AG09319 (cell line): ENCODE results near the gene MTHFR.

Source experiments
- DNase-seq: peaks from one replicate; pipeline ENCODE4 v3.0.0-alpha.2; 2010; ENCODE audit warnings: low read depth; ENCODE audit errors: extremely low read depth
- TF ChIP-seq, protein P1 (sequence below): IDR thresholded peaks from 2 replicates; pipeline ENCODE4 v1.5.1; 2011; ENCODE audit warnings: low read depth, mild to moderate bottlenecking, inconsistent platforms, low read length, moderate library complexity

Gene MTHFR

DNA sequence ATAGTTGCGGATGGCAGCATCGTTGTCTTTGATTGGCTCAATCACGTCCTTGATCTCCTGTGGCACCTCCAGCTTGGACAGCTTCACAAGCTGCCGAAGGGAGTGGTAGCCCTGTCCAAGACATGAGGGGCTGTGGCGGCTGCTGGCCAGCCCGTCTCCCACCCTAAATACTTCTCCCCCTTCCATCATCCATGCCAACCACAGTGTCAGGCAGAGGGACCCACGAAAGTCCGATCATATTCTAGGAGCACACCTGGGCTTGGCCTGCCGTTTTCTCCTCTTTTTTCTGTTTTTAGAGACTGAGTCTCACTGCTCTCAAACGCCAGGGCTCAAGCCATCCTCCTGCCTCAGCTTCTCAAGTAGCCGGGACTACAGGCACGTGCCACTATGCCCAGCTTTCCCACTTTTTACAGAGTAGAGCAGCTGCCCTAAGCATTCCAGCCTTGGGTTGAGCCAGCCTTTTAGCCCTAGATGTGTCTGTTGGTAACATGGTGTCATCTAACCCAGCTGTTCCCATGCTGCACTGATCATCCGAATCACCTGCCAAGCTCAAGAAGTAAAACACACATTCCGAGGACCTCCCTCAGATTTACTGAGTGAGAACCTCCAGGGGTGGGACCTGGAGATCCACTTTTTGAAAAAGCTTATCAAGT lies 10.4 kb downstream of the MTHFR start:
- TF ChIP-seq, protein P1, sequence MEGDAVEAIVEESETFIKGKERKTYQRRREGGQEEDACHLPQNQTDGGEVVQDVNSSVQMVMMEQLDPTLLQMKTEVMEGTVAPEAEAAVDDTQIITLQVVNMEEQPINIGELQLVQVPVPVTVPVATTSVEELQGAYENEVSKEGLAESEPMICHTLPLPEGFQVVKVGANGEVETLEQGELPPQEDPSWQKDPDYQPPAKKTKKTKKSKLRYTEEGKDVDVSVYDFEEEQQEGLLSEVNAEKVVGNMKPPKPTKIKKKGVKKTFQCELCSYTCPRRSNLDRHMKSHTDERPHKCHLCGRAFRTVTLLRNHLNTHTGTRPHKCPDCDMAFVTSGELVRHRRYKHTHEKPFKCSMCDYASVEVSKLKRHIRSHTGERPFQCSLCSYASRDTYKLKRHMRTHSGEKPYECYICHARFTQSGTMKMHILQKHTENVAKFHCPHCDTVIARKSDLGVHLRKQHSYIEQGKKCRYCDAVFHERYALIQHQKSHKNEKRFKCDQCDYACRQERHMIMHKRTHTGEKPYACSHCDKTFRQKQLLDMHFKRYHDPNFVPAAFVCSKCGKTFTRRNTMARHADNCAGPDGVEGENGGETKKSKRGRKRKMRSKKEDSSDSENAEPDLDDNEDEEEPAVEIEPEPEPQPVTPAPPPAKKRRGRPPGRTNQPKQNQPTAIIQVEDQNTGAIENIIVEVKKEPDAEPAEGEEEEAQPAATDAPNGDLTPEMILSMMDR = no peak
- no peak for DNase-seq

DNA sequence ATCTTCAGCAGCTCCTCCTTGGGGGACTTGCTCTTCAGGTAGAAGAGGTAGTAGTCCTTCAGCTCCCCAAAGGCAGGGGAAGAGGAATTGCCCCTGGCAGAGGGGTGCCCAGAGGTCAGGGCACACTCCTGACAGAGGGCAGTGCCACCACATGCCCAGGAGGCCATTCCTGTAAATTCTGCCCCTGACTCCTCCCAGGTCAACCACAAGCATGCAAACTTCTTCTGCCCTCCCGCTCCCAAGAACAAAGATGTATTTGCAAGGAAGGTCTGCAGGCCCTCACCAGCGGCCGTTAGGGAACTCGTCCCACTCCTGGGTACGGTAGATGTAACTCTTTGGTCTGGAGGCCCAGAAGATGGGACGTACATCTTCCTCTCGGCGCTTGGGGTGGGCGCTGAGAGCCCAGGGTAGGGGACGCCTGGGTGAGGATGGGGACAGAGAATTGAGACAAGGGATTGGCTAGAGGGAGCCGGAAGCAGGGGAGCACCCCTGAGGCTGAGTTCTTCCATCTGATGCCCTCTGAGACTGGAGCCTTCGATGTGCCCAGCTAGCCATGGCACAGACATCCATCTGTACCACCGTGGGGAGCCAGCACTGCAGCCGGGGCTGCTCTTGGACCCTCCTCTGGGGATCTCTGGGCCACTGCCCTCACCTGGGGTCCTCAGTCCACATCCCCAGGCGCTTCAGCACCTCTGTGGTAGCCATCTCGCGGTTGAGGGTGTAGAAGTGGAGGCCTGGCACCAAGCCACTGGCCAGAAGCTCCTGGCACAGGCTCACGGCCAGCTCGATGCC lies 11.1 kb downstream of the MTHFR start:
- DNase-seq = no peak
- TF ChIP-seq, protein P1 = no peak

DNA sequence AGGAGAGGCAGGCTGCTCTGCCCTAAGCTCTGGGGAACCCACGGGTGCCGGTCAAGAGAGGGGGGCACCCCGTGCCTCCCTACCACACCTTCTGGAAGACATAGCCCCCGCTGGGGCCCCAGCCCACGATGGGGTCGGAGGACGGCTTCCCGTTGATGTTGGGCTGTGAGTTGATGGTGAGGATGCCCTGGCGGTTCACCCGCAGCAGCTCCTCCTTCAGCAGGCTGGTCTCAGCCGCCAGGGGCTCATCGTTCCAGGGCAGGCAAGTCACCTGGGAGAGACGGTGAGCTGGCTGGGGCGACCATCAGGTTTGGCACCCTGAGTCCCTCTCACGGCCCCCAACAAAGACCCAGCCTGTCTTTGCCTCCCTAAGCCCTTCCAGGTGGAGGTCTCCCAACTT lies 11.9 kb downstream of the MTHFR start:
- no peak for DNase-seq
- TF ChIP-seq, protein P1 = no peak

DNA sequence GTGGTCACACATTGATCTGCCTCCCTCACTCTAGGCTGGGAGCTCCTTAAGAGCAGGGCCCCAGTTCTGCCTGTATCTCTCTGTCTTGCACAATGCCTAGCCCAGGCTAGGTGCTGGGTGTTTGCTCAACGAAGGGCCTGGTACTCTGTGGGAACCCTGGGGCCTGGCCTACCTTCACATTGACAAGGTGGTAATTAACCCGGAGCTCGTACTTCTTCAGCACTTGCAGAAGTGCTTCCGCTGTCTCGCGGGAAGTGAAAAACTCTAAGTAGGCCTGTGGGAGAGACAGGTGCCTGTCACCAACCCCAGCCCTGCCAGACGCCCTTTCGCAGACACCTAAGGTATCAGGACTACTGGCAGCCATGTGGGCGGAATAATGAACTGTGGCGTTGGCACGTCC lies 13.7 kb downstream of the MTHFR start:
- DNase-seq = no peak
- TF ChIP-seq, protein P1 = no peak

DNA sequence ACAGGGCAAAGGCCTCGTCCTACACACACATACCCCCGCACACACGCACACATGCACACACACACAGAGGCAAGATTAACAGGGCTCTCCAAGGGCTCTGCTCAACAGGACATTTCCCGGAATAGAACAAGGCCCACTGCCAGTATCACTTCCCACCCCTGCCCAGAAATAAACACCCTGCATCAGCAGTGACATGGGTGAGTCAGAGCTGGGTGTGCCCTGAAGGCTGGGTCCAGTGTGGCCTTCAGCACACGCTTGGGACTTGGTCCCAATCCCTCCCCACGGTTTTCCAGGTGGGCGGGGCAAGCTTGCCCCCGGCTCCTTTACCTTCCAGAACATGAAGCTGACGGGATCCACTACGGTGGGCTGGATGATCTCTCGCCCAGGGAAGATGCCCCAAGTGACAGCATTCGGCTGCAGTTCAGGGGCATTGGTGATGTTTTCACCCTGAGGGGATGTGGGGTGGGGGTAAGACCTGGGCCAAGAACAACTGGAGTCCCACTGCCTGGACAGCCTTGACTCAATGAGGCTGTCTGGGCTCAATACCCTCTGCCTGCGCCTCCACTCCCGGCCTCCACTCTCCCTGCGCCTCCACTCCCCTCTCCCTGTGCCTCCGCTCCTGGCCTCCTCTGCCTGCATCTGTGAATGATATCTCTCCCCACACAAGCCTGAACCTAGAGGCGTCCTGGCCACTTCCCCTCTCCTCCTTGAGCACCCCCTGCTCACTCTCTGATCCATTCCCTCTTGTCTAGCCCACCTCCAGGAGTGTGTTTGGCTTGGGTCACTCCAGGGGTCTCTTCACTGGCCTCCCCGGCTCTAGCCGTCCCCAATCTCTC lies 14.7 kb downstream of the MTHFR start:
- DNase-seq = peak; percentile 94
- TF ChIP-seq, protein P1 = no peak

DNA sequence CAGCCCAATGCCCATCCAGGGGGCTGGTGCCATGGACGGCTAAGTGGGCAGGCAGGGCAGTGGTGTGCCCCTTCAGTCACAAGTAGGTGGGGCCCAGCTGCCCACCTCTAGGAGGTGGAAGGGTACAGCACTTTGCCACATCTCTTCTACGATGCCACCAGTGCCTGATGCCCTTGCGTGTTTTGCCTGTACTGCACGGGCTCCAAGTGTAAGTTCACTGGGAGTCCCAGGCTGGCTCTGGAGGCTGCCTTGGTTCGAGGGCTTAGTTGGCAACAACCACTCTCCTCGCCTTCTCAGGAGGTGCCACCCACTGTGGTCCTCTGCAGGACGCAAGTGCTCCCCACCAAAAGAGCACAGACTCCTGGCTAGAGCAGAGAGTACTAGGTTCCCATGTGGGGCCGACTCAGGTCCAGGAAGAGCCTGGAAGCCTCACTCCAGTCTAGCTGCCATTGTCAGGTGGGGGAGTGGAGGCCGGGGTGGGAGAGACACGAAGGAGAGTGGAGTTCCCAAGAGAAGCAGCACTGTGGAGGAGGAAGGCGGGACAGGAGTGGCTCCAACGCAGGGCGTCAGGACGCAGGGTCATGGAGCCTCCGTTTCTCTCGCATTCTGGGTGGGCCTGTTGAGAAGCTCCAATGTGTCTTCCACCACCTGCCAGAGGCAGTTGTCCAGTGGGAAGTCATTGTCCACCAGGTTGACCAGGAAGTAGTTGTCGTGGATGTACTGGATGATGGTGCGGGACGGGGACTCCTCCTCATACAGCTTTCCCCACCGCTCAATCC lies 15.5 kb downstream of the MTHFR start:
- TF ChIP-seq, protein P1 = no peak
- no peak for DNase-seq
